GM12878 (cell line): ENCODE measurements around the gene CACNA2D3. TPM values are rescaled to one million over a fixed set of nuclear protein-coding genes. Genes with fewer than 3 reads are reported as not detected.

Experiments used
- ATAC-seq: fragments of 200-7000 bp; cut with Tn5 transposase; 3 replicates; pipeline ENCODE4 v1.9.1; 2020; ENCODE audit warnings: mild to moderate bottlenecking, moderate library complexity
- BruUV-seq: library from RNA; stranded (reverse); fragments of 400-500 nt; replicated peaks from 2 replicates; lab custom pipeline; 2021; lab: Mats Ljungman, UMichigan
- CTCF ChIA-PET: fragments of 300-600 bp; sonication (Branson Sonifier 250); formaldehyde crosslinking; extraction: SDS; loops from one replicate; lab custom pipeline; 2021; ENCODE audit warnings: inconsistent platforms; lab: Yijun Ruan, JAX
- POLR2A ChIA-PET: fragments of 350-600 bp; formaldehyde crosslinking; extraction: SDS; loops from one replicate; lab custom pipeline; 2021; ENCODE audit warnings: inconsistent platforms; lab: Charles Lee
- RAD21 ChIA-PET: fragments of 300-600 bp; sonication (Branson Sonifier 250); formaldehyde crosslinking; loops from one replicate; lab custom pipeline; 2023; ENCODE audit warnings: antibody characterized with exemption; ENCODE audit not compliant: unreplicated experiment; lab: Charles Lee
- SMC1A ChIA-PET: fragments of 300-600 bp; sonication (Branson Sonifier 250); formaldehyde crosslinking; loops from one replicate; lab custom pipeline; 2023; ENCODE audit not compliant: unreplicated experiment, uncharacterized antibody; lab: Charles Lee
- DNase-seq: peaks from one replicate; pipeline ENCODE4 v3.0.0-alpha.2; 2011; ENCODE audit warnings: low read depth, low spot score
- FAIRE-seq: peaks from 3 replicates; lab custom pipeline; 2011; peaks lifted over from hg19 to GRCh38; lab: Jason Lieb, UNC
- H2AFZ ChIP-seq: 2 replicates; pipeline ENCODE4 v1.6.0; 2011; ENCODE audit warnings: low read depth, low read length, control low read depth; ENCODE audit not compliant: control insufficient read depth
- H3K27ac ChIP-seq: 2 replicates; pipeline ENCODE4 v1.5.1; 2011; ENCODE audit warnings: control low read depth; ENCODE audit not compliant: control insufficient read depth, insufficient read depth
- H3K27me3 ChIP-seq, 2 experiments: replicated peaks in 1 of 2; 2 replicates each; pipeline versions ENCODE4 v1.6.0 to v1.6.1; 2011; ENCODE audit warnings: low read length in 1 of 2; ENCODE audit not compliant: control insufficient read depth in 2 of 2, insufficient read depth in 2 of 2
- H3K36me3 ChIP-seq, 2 experiments: 2 replicates each; pipeline ENCODE4 v1.5.1; 2011; ENCODE audit warnings: low read length in 1 of 2; ENCODE audit not compliant: control insufficient read depth in 2 of 2, insufficient read depth in 2 of 2
- H3K4me1 ChIP-seq: 2 replicates; pipeline ENCODE4 v1.6.1; 2011; ENCODE audit warnings: mild to moderate bottlenecking, low read length, moderate library complexity, mixed read lengths; ENCODE audit not compliant: control insufficient read depth, insufficient read depth
- H3K4me2 ChIP-seq: 2 replicates; pipeline ENCODE4 v1.6.0; 2011; ENCODE audit warnings: control low read depth; ENCODE audit not compliant: control insufficient read depth, insufficient read depth
- H3K4me3 ChIP-seq: fragments of 200-600 bp; sonication (generic); 2 replicates; pipeline ENCODE4 v1.5.1; 2016
- H3K79me2 ChIP-seq: 2 replicates; pipeline ENCODE4 v1.6.0; 2011; ENCODE audit warnings: low read length; ENCODE audit not compliant: control insufficient read depth, insufficient read depth
- H3K9ac ChIP-seq: 2 replicates; pipeline ENCODE4 v1.8.0; 2011; ENCODE audit warnings: low read length, control low read depth, mixed read lengths; ENCODE audit not compliant: control insufficient read depth, insufficient read depth
- H3K9me3 ChIP-seq: replicated peaks from 3 replicates; pipeline ENCODE4 v1.5.1; 2011; ENCODE audit warnings: mild to moderate bottlenecking, low read length; ENCODE audit not compliant: control insufficient read depth, insufficient read depth
- H4K20me1 ChIP-seq: 2 replicates; pipeline ENCODE4 v1.6.0; 2011; ENCODE audit not compliant: control insufficient read depth, insufficient read depth
- BCL3 ChIP-seq: IDR thresholded peaks from 2 replicates; pipeline ENCODE4 v1.6.1; 2011; ENCODE audit warnings: borderline replicate concordance, low read depth, mild to moderate bottlenecking, moderate library complexity, low read length; ENCODE audit not compliant: insufficient read depth, poor library complexity, severe bottlenecking
- BHLHE40 ChIP-seq, 2 experiments: fragments of 450-650 bp in 1 of 2; IDR thresholded peaks; 2 replicates each; pipeline ENCODE4 v1.6.1; 2011 to 2017; ENCODE audit warnings: low read depth in 2 of 2, borderline replicate concordance in 1 of 2, improper control_type of control experiment in 1 of 2, low read length in 1 of 2, mild to moderate bottlenecking in 1 of 2
- BRCA1 ChIP-seq: IDR thresholded peaks from 2 replicates; pipeline ENCODE4 v1.6.1; 2011; ENCODE audit warnings: low read depth, low read length, improper control_type of control experiment
- CHD1 ChIP-seq: IDR thresholded peaks from 2 replicates; pipeline ENCODE4 v1.6.1; 2012; ENCODE audit warnings: low read depth, low read length, improper control_type of control experiment
- HCFC1 ChIP-seq: fragments of 150-350 bp; IDR thresholded peaks from 2 replicates; pipeline ENCODE4 v1.6.1; 2014; ENCODE audit warnings: low read length
- IKZF2 ChIP-seq, 2 experiments: fragments of 450-650 bp; IDR thresholded peaks; 2 replicates each; pipeline ENCODE4 v1.6.1; 2017; ENCODE audit warnings: mild to moderate bottlenecking in 2 of 2, moderate library complexity in 2 of 2
- IRF4 ChIP-seq: IDR thresholded peaks from 2 replicates; pipeline ENCODE4 v1.6.1; 2011; ENCODE audit warnings: low read depth, low read length
- IRF5 ChIP-seq: fragments of 450-650 bp; IDR thresholded peaks from 2 replicates; pipeline ENCODE4 v1.6.1; 2017; ENCODE audit warnings: borderline replicate concordance
- JUNB ChIP-seq: IDR thresholded peaks from 2 replicates; pipeline ENCODE4 v1.6.1; 2016; ENCODE audit warnings: antibody characterized with exemption, mild to moderate bottlenecking
- KAT2A ChIP-seq: conservative IDR thresholded peaks from 2 replicates; pipeline ENCODE4 v1.6.1; 2011; ENCODE audit warnings: low read depth, low read length; ENCODE audit not compliant: control insufficient read depth
- PAX5 ChIP-seq: IDR thresholded peaks from 2 replicates; pipeline ENCODE4 v1.6.1; 2011; ENCODE audit warnings: low read depth, low read length, borderline replicate concordance
- RAD51 ChIP-seq: fragments of 450-650 bp; IDR thresholded peaks from 2 replicates; pipeline ENCODE4 v1.6.1; 2016; ENCODE audit warnings: moderate library complexity, mild to moderate bottlenecking, inconsistent platforms
- SIN3A ChIP-seq: IDR thresholded peaks from 2 replicates; pipeline ENCODE4 v1.6.1; 2012; ENCODE audit warnings: low read depth, low read length, improper control_type of control experiment
- SMAD1 ChIP-seq: fragments of 450-650 bp; IDR thresholded peaks from 2 replicates; pipeline ENCODE4 v1.6.1; 2018; ENCODE audit warnings: mild to moderate bottlenecking, low read depth; ENCODE audit not compliant: partially characterized antibody
- STAT1 ChIP-seq: fragments of 450-650 bp; conservative IDR thresholded peaks from 2 replicates; pipeline ENCODE4 v1.6.1; 2014; ENCODE audit warnings: antibody characterized with exemption, mild to moderate bottlenecking
- TBL1XR1 ChIP-seq: IDR thresholded peaks from 2 replicates; pipeline ENCODE4 v1.6.1; 2012; ENCODE audit warnings: low read depth, low read length, improper control_type of control experiment
- ZBTB4 ChIP-seq: fragments of 450-650 bp; formaldehyde crosslinking; IDR thresholded peaks from 2 replicates; pipeline ENCODE4 v1.4.0; 2022; ENCODE audit warnings: mild to moderate bottlenecking, moderate library complexity
- WGBS: methylation state at CpG from one replicate; pipeline ENCODE4 v1.1.6; 2016; ENCODE audit warnings: low lambda C conversion rate; ENCODE audit not compliant: insufficient replicate concordance, insufficient coverage; ENCODE audit errors: missing lambda C conversion rate; 5-methylcytosine and 5-hydroxymethylcytosine counted together
- in situ Hi-C: fragments of 300-500 bp; cut with MboI; formaldehyde crosslinking; loops from 9 replicates; pipeline ENCODE4 v1.14.3; 2018; ENCODE audit warnings: mixed read lengths
- intact Hi-C: fragments of 100-400 bp; cut with micrococcal nuclease; formaldehyde crosslinking; loops from one replicate; pipeline ENCODE4 v1.14.2; 2022; ENCODE audit not compliant: unreplicated experiment
- polyA plus RNA-seq, 11 experiments: library from polyadenylated mRNA; depleted of rRNA in 4 of 11; unstranded in 6 of 11; stranded (reverse) in 5 of 11; fragments of >200 nt; fragmentation: Nextera tagmentation in 4 of 11; fragmentation: Illumina TruSeq in 1 of 11; extraction: Ambion mirVana in 4 of 11; extraction: Trizol in 1 of 11; gene quantifications; 1 replicate in 1 of 11; 2 replicates in 10 of 11; pipeline versions ENCODE4 v1.2.1 to v1.2.3, GENCODE V29; 2011 to 2016; ENCODE audit warnings: inconsistent platforms in 2 of 11, missing spikeins in 2 of 11, low read depth in 1 of 11
- total RNA-seq, 4 experiments: library from RNA; depleted of rRNA in 3 of 4; stranded (reverse); fragments of >200 nt in 3 of 4; fragmentation: Illumina TruSeq in 1 of 4; extraction: Trizol in 1 of 4; gene quantifications; 2 replicates each; pipeline versions ENCODE4 v1.2.1 to v1.2.3, GENCODE V29; 2013 to 2021

The CACNA2D3 gene
- total and polyA plus RNA-seq, 10 of the 15 experiments (the other 5 are each of a cell fraction or from before 2014, with no cell fraction given): not detected

GRCh38 chr3:54771050-54771449, 648.7 kb downstream of the CACNA2D3 start:
- intact Hi-C loops: no loop called here

More at GRCh38 chr3:54771050-54771449, 648.7 kb downstream of the CACNA2D3 start:
- Histone ChIP-seq H3K79me2 (no peaks in the 10 kb centered on the region), H3K9ac (no peak overlapping the region), H2AFZ (no peak overlapping the region), H3K27ac (no peak overlapping the region), H4K20me1 (no peaks in the 10 kb centered on the region), H3K4me3 (no peak overlapping the region), H3K9me3 (no peaks in the 10 kb centered on the region), H3K36me3 (no peaks in the 10 kb centered on the region)
- no peak for ATAC-seq
- BruUV-seq: no TSS peak
- CTCF ChIA-PET: no interaction called here
- no peak for FAIRE-seq
- no peak for DNase-seq
- TF ChIP-seq STAT1: no peak
- no peak for TF ChIP-seq CHD1
- no peak for TF ChIP-seq IKZF2 (IDR thresholded peaks at IDR 0.05)
- no peak for TF ChIP-seq ZBTB4 (CRISPR knock-in tag)
- TF ChIP-seq SMAD1: no peak
- no peak for TF ChIP-seq BHLHE40 (IDR thresholded peaks at IDR 0.05; ENCODE audit: borderline replicate concordance in 1 of 2, low read depth in 2 of 2, low read length in 1 of 2)
- no peak for TF ChIP-seq PAX5
- no peak for TF ChIP-seq IRF5
- no peak for TF ChIP-seq HCFC1
- no peak for TF ChIP-seq JUNB
- TF ChIP-seq BCL3: no peak
- TF ChIP-seq IRF4: no peak
- no peak for TF ChIP-seq TBL1XR1
- no peak for TF ChIP-seq RAD51
- no peak for TF ChIP-seq KAT2A
- TF ChIP-seq BRCA1: no peak
- no peak for TF ChIP-seq SIN3A
- TF ChIP-seq, all 136 proteins: peak for 0
- RAD21 ChIA-PET: no interaction called here
- SMC1A ChIA-PET: no interaction called here
- H3K4me2 ChIP-seq: no peak overlapping the region
- WGBS: 13% methylated on average over 2 of the region's 2 CpGs
- in situ Hi-C loops: no loop called here
- POLR2A ChIA-PET: no interaction called here
- peaks cover 0 to 1% of the 10 kb centered on the region in 2 experiments; a peak in 1 of 4 replicates for H3K27me3 ChIP-seq
- H3K4me1 ChIP-seq: no peaks in the 10 kb centered on the region
